Panc1 (cell line): ENCODE measurements around the gene CFAP410. TPM values are rescaled to one million over a fixed set of nuclear protein-coding genes. Genes with fewer than 3 reads are reported as not detected.

Experiments
- ATAC-seq: fragments of 200-7000 bp; cut with Tn5 transposase; 2 replicates; pipeline ENCODE4 v1.9.1; 2020; ENCODE audit warnings: mild to moderate bottlenecking, moderate library complexity
- BruUV-seq: library from RNA; stranded (reverse); fragments of 400-500 nt; replicated peaks from 2 replicates; lab custom pipeline; 2021; lab: Mats Ljungman, UMichigan
- CTCF ChIA-PET: fragments of 300-600 bp; sonication (Branson Sonifier 250); formaldehyde crosslinking; loops from one replicate; lab custom pipeline; 2022; ENCODE audit warnings: antibody characterized with exemption; lab: Charles Lee
- POLR2A ChIA-PET: fragments of 300-600 bp; sonication (Branson Sonifier 250); formaldehyde crosslinking; loops from one replicate; lab custom pipeline; 2022; ENCODE audit warnings: antibody characterized with exemption; lab: Charles Lee
- DNase-seq: peaks from one replicate; pipeline ENCODE4 v3.0.0-alpha.2; 2010; ENCODE audit warnings: low read depth, low spot score
- H3K27ac ChIP-seq: 2 replicates; pipeline ENCODE4 v1.5.1; 2011; ENCODE audit warnings: mild to moderate bottlenecking, low read length, inconsistent platforms
- H3K27me3 ChIP-seq: fragments of 200-500 bp; sonication (Bioruptor generic); 2 replicates; pipeline ENCODE4 v1.6.0; 2014; ENCODE audit warnings: low read length, inconsistent platforms; ENCODE audit not compliant: control insufficient read depth, insufficient read depth
- H3K36me3 ChIP-seq: fragments of 200-500 bp; sonication (Bioruptor generic); 2 replicates; pipeline ENCODE4 v1.5.1; 2014; ENCODE audit warnings: inconsistent platforms, mild to moderate bottlenecking, low read length, moderate library complexity; ENCODE audit not compliant: control insufficient read depth, insufficient read depth
- H3K4me1 ChIP-seq: 2 replicates; pipeline ENCODE4 v1.5.1; 2011; ENCODE audit warnings: inconsistent platforms, mild to moderate bottlenecking, low read length, moderate library complexity; ENCODE audit not compliant: control insufficient read depth, insufficient read depth
- H3K4me3 ChIP-seq, 2 experiments: 2 replicates each; pipeline ENCODE4 v1.5.1; 2011 to 2012; ENCODE audit warnings: low read depth in 2 of 2, low read length in 2 of 2, mild to moderate bottlenecking in 2 of 2, inconsistent platforms in 1 of 2, moderate library complexity in 1 of 2
- H3K9me3 ChIP-seq: fragments of 200-500 bp; sonication (Bioruptor generic); 2 replicates; pipeline ENCODE4 v1.5.1; 2014; ENCODE audit warnings: low read depth, mild to moderate bottlenecking, inconsistent platforms, low read length, moderate library complexity; ENCODE audit not compliant: control insufficient read depth, insufficient read depth
- CTCF ChIP-seq: fragments of 450-650 bp; IDR thresholded peaks from 2 replicates; pipeline ENCODE4 v1.5.1; 2017; ENCODE audit warnings: mild to moderate bottlenecking
- POLR2AphosphoS5 ChIP-seq: IDR thresholded peaks from 2 replicates; pipeline ENCODE4 v1.6.1; 2012; ENCODE audit warnings: mild to moderate bottlenecking, low read depth, low read length, moderate library complexity
- SIN3A ChIP-seq: IDR thresholded peaks from 2 replicates; pipeline ENCODE4 v1.6.1; 2012; ENCODE audit warnings: low read depth, mild to moderate bottlenecking, low read length, moderate library complexity, borderline replicate concordance; ENCODE audit not compliant: insufficient read depth
- TCF7L2 ChIP-seq: IDR thresholded peaks from 2 replicates; pipeline ENCODE4 v1.6.1; 2011; ENCODE audit warnings: mild to moderate bottlenecking, low read depth, low read length, inconsistent platforms
- in situ Hi-C: cut with HindIII; loops from 2 replicates; pipeline ENCODE4 v1.10.0; 2016; ENCODE audit warnings: low sequenced_read_pairs, low pct_unique_long_range_greater_than_20kb
- intact Hi-C: fragments of 100-400 bp; cut with micrococcal nuclease; formaldehyde crosslinking; loops from one replicate; pipeline ENCODE4 v1.10.0; 2022; ENCODE audit not compliant: unreplicated experiment
- total RNA-seq: library from RNA; stranded (reverse); gene quantifications from one replicate; pipeline ENCODE4 v1.2.1, GENCODE V29; 2021; ENCODE audit not compliant: unreplicated experiment
- TF ChIP-seq, protein P1 (sequence below), 2 experiments: IDR thresholded peaks; 2 replicates each; pipeline ENCODE4 v1.6.1; 2011 to 2012; ENCODE audit warnings: low read depth in 2 of 2, control low read depth in 1 of 2, low read length in 1 of 2, mild to moderate bottlenecking in 1 of 2, moderate library complexity in 1 of 2; ENCODE audit not compliant: insufficient read depth in 1 of 2

The CFAP410 gene
- total RNA-seq, 1 experiment from 2014 or later, result 11.8 TPM

DNA sequence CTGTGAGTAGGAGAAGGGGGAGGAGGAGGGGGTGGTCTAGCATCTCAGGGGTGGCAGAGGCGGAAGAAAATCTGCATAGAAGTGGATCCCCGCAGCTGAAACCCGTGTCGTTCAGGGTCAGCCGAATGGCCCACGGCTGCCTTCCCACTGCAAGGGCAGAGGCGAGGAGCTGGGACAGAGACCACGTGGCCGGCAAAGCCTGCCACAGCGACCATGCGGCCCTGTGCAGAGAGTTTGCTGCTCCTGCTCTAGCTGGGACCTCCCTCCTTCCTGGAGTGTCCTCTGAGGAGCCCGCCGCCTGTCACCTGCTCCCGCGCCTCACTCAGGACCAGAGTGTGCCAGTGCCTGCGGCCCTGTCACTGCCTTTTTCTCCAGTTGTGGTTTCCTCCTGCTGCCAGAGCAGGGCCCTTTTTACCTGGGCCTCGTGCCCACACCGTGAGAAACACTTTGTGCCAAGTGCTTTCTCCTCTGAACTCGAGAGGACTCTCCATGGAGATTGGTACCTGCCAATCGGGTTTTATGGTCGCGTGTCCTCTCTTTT is 8.8 kb upstream of the CFAP410 start:
- no peak overlapping the region for H3K4me3 ChIP-seq
- DNase-seq, result no peak
- CTCF ChIA-PET, result interaction anchor here (0.6 kb wide), 1 partner anchor 45 kb away, joined by 8 read pairs; no protein-coding TSS in a partner anchor
- H3K36me3 ChIP-seq, result no peaks in the 10 kb centered on the region
- BruUV-seq, result no TSS peak
- no peak for ATAC-seq
- H3K27ac ChIP-seq, result no peak overlapping the region
- POLR2A ChIA-PET, result no interaction called here
- intact Hi-C loops, result no loop called here
- H3K4me1 ChIP-seq, result no peaks in the 10 kb centered on the region
- no peaks in the 10 kb centered on the region for H3K27me3 ChIP-seq
- TF ChIP-seq CTCF, result no peak
- TF ChIP-seq, protein P1, sequence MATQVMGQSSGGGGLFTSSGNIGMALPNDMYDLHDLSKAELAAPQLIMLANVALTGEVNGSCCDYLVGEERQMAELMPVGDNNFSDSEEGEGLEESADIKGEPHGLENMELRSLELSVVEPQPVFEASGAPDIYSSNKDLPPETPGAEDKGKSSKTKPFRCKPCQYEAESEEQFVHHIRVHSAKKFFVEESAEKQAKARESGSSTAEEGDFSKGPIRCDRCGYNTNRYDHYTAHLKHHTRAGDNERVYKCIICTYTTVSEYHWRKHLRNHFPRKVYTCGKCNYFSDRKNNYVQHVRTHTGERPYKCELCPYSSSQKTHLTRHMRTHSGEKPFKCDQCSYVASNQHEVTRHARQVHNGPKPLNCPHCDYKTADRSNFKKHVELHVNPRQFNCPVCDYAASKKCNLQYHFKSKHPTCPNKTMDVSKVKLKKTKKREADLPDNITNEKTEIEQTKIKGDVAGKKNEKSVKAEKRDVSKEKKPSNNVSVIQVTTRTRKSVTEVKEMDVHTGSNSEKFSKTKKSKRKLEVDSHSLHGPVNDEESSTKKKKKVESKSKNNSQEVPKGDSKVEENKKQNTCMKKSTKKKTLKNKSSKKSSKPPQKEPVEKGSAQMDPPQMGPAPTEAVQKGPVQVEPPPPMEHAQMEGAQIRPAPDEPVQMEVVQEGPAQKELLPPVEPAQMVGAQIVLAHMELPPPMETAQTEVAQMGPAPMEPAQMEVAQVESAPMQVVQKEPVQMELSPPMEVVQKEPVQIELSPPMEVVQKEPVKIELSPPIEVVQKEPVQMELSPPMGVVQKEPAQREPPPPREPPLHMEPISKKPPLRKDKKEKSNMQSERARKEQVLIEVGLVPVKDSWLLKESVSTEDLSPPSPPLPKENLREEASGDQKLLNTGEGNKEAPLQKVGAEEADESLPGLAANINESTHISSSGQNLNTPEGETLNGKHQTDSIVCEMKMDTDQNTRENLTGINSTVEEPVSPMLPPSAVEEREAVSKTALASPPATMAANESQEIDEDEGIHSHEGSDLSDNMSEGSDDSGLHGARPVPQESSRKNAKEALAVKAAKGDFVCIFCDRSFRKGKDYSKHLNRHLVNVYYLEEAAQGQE (IDR thresholded peaks at IDR 0.05; ENCODE audit: insufficient read depth in 1 of 2, low read depth in 2 of 2, low read length in 1 of 2), result no peak
- TF ChIP-seq SIN3A, result no peak
- no peak for TF ChIP-seq TCF7L2
- no peak for TF ChIP-seq POLR2AphosphoS5
- H3K9me3 ChIP-seq, result no peaks in the 10 kb centered on the region
- in situ Hi-C loops, result no loop called here

GRCh38 chr21:44345495-44345894 is 6.3 kb upstream of the CFAP410 start:
- CTCF ChIA-PET, result no interaction called here
- H3K9me3 ChIP-seq, result no peaks in the 10 kb centered on the region
- in situ Hi-C loops (no loop called here), intact Hi-C loops (no loop called here)
- H3K36me3 ChIP-seq, result no peaks in the 10 kb centered on the region
- H3K27ac ChIP-seq, result no peak overlapping the region
- no peaks in the 10 kb centered on the region for H3K27me3 ChIP-seq
- peaks cover under 1% of the 10 kb centered on the region; the same call in 1 of the 2 replicates for H3K4me1 ChIP-seq
- no peak overlapping the region for H3K4me3 ChIP-seq
- POLR2A ChIA-PET, result no interaction called here
- TF ChIP-seq, protein P1 (IDR thresholded peaks at IDR 0.05; ENCODE audit: insufficient read depth in 1 of 2, low read depth in 2 of 2, low read length in 1 of 2), result no peak
- TF ChIP-seq SIN3A (no peak), CTCF (no peak), POLR2AphosphoS5 (no peak), TCF7L2 (no peak)
- DNase-seq (no peak), ATAC-seq (no peak)
- no TSS peak for BruUV-seq
